Measurements from ENCODE around the gene ETV5.

ETV5 gene

GRCh38 chr3:186049001-186049400 is 59.9 kb downstream of the ETV5 start:
- no peak for TF ChIP-seq CTCF (IDR thresholded peaks at IDR 0.05; ENCODE audit: low read length, missing control alignments)
- DNase-seq (ENCODE audit: low read depth) = no peak
- no peak overlapping the region for H3K4me3 ChIP-seq (replicated peaks; ENCODE audit: low read depth, low read length)

GRCh38 chr3:186048119-186048518 is 60.8 kb downstream of the ETV5 start:
- TF ChIP-seq CTCF (IDR thresholded peaks at IDR 0.05; ENCODE audit: low read length, missing control alignments) = no peak
- no peak overlapping the region for H3K4me3 ChIP-seq (replicated peaks; ENCODE audit: low read depth, low read length)
- DNase-seq (ENCODE audit: low read depth) = no peak

GRCh38 chr3:186046838-186047237 is 62.1 kb downstream of the ETV5 start:
- no peak overlapping the region for H3K4me3 ChIP-seq (replicated peaks; ENCODE audit: low read depth, low read length)
- TF ChIP-seq CTCF (IDR thresholded peaks at IDR 0.05; ENCODE audit: low read length, missing control alignments) = no peak
- DNase-seq (ENCODE audit: low read depth) = no peak

GRCh38 chr3:186044968-186045367 is 63.9 kb downstream of the ETV5 start:
- TF ChIP-seq CTCF (IDR thresholded peaks at IDR 0.05; ENCODE audit: low read length, missing control alignments) = no peak
- H3K4me3 ChIP-seq (replicated peaks; ENCODE audit: low read depth, low read length) = no peak overlapping the region
- peak; percentile 15 for DNase-seq (ENCODE audit: low read depth)

GRCh38 chr3:186044427-186044826 is 64.5 kb downstream of the ETV5 start:
- DNase-seq (ENCODE audit: low read depth) = no peak
- no peak overlapping the region for H3K4me3 ChIP-seq (replicated peaks; ENCODE audit: low read depth, low read length)
- TF ChIP-seq CTCF (IDR thresholded peaks at IDR 0.05; ENCODE audit: low read length, missing control alignments) = no peak

- no peak for DNase-seq (ENCODE audit: low read depth)
These were observed 66.2 kb downstream of the ETV5 start for GRCh38 chr3:186042521-186043202.

More at GRCh38 chr3:186042521-186043202, 66.2 kb downstream of the ETV5 start:
- H3K4me3 ChIP-seq (replicated peaks; ENCODE audit: low read depth, low read length) = no peak overlapping the region
- TF ChIP-seq CTCF (IDR thresholded peaks at IDR 0.05; ENCODE audit: low read length, missing control alignments) = no peak
